Bone marrow (tissue), 2 donors: ENCODE results near the gene FGD6.
"Not testable (repeated sequence)": the region's sequence is repeated elsewhere in the genome, so short reads cannot be mapped to it uniquely, and the experiment has no call there.

Experiments used
- DNase-seq, 2 donors: peaks; one replicate each; lab custom pipeline; 2025; lab: John Stamatoyannopoulos, UW

FGD6 gene

GRCh38 chr12:95126076-95126475, 91.2 kb downstream of the FGD6 start:
- DNase-seq = no peak

- no peak for DNase-seq
These were observed 93.2 kb downstream of the FGD6 start for GRCh38 chr12:95124106-95124505.

- DNase-seq = no peak
These were observed 98.5 kb downstream of the FGD6 start for GRCh38 chr12:95118788-95119179.

- no peak for DNase-seq
These were observed 99.0 kb downstream of the FGD6 start for GRCh38 chr12:95118138-95118787.

DNA sequence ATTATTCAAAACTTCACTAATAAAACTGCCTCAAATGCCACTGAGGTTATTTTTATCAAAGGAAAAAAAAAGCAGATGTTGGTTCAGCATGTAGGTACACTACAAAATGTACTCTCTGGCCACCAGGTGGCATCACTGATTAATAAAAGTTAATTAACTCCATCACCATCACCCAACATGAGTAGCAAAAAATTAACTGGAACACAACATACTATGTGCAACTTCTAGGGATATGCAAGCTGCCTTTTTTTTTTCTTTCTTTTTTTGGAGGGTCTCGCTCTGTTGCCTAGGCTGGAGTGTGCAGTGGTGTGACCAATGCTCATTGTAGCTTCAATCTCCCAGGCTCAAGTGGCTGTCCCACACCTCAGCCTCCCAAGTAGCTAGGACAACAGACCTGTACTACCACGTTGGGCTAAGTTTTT, 100.1 kb downstream of the FGD6 start:
- DNase-seq = peak in 1 of 2 donors; percentile 48

- DNase-seq = no peak
These were observed 100.5 kb downstream of the FGD6 start for GRCh38 chr12:95116773-95117172.

DNA sequence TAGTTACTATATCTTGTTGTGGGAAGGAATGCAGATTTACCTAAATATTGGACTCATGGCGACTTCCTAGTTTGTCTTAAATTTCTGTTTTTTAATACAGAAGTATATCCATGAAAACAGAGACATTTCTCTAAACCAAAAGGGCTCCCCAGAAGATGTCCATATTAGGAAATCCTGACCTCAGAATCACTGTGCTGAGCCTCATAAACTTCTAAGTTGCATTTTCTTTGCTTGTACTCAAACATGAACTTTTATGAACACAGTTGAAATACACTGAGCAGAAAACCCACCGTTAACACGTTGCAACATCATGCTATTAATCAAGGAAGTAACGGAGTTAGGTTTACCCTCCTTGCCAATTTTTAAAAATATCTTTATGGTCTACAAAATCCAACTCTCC, 100.9 kb downstream of the FGD6 start:
- no peak for DNase-seq

GRCh38 chr12:95115641-95116040, 101.6 kb downstream of the FGD6 start:
- DNase-seq = no peak

DNA sequence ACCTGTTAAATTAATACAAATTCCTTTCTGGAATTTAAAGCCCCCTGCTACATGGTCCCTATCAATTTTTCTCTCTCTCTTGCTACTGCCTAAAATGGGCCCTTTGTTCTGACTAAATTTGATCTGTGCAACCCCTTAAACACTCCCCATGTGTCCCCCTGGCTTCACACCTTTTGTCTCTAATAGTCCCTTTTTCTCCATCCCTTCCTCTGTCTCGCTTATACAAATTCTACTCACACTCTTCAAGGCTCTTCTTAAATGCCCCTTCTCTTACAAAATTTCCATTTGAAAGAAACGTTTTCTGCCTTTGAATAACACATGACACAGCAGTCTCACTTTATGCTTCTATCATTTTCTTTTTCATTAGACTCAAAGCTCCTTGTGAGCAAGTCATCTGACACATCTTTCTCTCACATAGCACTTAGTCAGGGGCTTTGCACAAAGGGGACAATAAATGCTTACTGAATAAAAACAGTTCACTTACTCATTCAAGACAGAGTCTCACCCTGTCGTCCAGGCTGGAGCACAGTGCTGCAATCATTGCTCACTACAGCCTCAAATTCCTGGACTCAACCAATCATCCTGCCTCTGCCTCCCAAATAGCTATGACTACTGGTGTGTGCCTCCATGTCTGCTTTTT, 102.4 kb downstream of the FGD6 start:
- no peak for DNase-seq

GRCh38 chr12:95107362-95107761, 109.9 kb downstream of the FGD6 start:
- no peak for DNase-seq

- no peak for DNase-seq
These were observed 111.7 kb downstream of the FGD6 start for GRCh38 chr12:95105540-95105939.

- DNase-seq = no peak
These were observed 112.3 kb downstream of the FGD6 start for GRCh38 chr12:95104919-95105452.

DNA sequence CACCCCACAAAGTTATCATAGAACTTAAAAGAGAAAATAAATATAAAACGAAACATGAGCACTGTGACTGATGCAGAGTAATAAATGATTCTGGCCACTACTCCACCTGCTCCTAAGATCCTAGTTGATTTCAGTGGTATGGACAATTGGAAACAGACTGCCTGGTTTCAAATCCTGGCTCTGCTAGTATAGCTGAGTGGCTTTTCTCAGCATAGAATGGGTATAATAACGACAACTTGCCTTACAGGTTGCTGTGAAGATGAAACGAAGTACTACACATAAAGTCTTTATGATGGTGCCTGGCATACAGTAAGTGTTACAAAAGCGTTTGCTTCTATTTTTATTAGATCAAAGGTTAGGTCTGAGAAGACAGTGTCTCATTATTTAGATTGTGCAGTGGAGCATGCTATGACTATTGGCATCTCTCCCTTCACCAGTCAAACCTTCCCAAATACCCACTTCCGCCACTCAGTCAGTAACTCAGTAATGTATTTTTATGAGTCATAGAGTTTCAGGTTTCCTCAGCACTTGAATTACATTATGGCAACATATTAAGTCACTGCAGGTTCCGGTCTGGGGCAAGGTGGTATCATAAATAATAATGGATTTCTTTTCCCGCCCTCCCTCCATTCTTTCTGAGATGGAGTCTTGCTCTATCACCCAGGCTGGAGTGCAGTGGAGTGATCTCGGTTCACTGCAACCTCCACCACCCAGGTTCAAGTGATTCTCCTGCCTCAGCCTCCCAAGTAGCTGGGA, 114.2 kb downstream of the FGD6 start:
- no peak for DNase-seq

GRCh38 chr12:95101957-95102356, 115.3 kb downstream of the FGD6 start:
- not testable (repeated sequence) for DNase-seq

- no peak for DNase-seq
These were observed 116.7 kb downstream of the FGD6 start for GRCh38 chr12:95100264-95101190.

DNA sequence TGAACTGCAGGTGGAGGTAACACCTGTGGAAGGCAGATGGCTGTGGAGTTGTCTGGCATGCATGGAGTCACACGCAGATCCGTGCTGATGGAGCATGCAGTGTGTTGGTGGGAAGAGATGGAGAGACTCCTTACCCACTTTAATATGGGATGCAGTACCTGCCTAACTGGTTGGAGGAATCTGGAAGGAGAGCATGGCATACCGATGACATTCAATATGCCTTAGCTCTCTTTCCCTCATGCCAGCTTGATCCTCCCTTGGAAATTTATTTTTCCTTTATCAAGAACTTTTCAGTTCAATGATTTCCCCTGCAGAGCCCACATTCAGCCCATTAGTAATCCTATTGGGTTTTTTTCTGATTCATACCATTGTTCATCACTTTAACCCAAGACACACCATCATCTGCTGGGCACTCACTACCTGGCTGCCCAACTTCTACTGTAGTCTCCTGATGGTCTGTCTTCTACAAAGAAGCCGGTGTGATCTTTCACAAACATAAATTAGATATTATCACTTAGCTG, 117.9 kb downstream of the FGD6 start:
- no peak for DNase-seq

- no peak for DNase-seq
These were observed 120.4 kb downstream of the FGD6 start for GRCh38 chr12:95096852-95097251.

GRCh38 chr12:95096378-95096777, 120.9 kb downstream of the FGD6 start:
- DNase-seq = no peak

- DNase-seq = not testable (repeated sequence)
These were observed 121.4 kb downstream of the FGD6 start for GRCh38 chr12:95095866-95096265.

DNA sequence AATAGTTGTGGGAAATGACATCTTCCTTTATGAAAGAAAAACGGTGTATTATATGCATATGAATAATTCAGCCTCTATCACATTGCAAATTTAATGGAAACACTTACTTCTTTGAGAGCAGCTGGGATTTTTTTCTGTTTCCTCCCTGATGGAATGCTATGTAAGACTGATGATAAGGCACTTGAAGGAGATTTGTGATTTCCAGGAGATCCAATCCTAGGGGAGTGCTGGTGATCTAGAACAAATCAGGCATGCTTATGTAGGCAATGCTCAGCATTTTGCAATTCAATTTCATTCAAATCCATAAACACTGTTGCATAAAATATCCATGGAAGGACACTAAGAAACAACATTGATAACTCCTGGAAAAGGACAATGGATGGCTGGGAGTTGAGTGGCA, 127.8 kb downstream of the FGD6 start:
- no peak for DNase-seq

DNA sequence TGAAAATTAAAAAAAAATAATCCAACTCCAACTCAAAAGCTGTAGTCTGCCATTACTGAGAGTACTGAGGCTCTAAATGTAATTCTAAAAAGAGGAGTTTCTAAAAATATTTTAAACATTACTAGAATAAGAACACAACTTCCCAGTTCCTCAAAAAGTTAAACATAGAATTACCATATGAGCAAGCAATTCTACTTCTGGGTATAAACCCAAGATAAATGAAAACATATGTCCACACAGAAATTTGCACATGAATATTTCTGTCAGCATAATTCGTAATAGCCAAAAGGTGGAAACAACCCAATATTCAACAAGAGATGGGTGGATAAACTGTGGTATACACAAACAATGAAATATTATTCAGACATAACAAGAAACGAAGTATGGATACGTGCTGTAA, 128.9 kb downstream of the FGD6 start:
- DNase-seq = no peak

DNA sequence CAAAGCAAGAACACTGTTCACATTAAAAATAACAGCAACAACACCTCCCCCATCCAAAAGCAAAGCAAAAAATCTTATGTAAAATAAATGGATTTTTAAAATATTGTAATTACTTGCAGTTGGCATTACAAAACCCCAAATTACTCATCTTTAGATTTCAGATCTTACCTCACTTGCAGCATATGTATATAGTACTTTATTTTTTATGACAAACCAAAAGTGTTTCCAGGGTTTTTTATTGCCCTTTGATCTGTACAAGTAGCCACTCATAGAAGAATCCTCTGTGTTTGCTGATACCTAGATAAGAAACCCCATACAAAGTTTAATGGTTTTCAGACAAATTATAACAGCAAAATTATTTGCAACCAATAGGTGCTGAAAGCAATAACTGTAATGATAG, 131.7 kb downstream of the FGD6 start:
- no peak for DNase-seq
